D721Med (cell line): ENCODE measurements around the gene INPP5A.

ENCODE experiments used
- DNase-seq: peaks from one replicate; pipeline ENCODE4 v3.0.0; 2011; ENCODE audit warnings: low spot score; ENCODE audit not compliant: insufficient read length
- FAIRE-seq: peaks from 2 replicates; lab custom pipeline; 2011; peaks lifted over from hg19 to GRCh38; lab: Jason Lieb, UNC
- TF ChIP-seq, protein P1 (sequence below): IDR thresholded peaks from 2 replicates; pipeline ENCODE4 v1.5.1; 2012; ENCODE audit warnings: mild to moderate bottlenecking, control low read depth; ENCODE audit not compliant: insufficient read depth; ENCODE audit errors: missing control alignments

The INPP5A gene

DNA sequence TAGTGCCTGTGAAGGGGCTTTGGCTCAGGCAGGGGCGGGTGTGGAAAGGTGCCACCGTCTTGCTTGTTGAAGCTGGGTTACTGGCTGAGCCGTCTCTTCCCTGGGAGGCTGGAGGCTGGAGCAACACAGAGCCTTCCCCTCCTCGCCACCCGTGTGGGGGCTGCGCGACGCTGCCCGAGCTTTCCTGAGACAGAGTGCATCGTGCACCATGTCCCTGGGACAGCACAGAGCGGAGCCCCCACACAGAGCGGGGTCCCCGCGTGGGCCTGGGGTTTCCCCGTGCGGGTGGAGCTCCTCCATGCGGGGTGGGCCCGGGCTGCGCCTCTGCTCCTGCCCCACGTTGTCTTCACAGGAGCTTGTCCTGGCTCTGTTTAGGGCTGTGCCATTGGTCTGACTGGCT lies 69.9 kb downstream of the INPP5A start:
- no peak for FAIRE-seq
- no peak for DNase-seq
- TF ChIP-seq, protein P1, sequence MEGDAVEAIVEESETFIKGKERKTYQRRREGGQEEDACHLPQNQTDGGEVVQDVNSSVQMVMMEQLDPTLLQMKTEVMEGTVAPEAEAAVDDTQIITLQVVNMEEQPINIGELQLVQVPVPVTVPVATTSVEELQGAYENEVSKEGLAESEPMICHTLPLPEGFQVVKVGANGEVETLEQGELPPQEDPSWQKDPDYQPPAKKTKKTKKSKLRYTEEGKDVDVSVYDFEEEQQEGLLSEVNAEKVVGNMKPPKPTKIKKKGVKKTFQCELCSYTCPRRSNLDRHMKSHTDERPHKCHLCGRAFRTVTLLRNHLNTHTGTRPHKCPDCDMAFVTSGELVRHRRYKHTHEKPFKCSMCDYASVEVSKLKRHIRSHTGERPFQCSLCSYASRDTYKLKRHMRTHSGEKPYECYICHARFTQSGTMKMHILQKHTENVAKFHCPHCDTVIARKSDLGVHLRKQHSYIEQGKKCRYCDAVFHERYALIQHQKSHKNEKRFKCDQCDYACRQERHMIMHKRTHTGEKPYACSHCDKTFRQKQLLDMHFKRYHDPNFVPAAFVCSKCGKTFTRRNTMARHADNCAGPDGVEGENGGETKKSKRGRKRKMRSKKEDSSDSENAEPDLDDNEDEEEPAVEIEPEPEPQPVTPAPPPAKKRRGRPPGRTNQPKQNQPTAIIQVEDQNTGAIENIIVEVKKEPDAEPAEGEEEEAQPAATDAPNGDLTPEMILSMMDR, result no peak

DNA sequence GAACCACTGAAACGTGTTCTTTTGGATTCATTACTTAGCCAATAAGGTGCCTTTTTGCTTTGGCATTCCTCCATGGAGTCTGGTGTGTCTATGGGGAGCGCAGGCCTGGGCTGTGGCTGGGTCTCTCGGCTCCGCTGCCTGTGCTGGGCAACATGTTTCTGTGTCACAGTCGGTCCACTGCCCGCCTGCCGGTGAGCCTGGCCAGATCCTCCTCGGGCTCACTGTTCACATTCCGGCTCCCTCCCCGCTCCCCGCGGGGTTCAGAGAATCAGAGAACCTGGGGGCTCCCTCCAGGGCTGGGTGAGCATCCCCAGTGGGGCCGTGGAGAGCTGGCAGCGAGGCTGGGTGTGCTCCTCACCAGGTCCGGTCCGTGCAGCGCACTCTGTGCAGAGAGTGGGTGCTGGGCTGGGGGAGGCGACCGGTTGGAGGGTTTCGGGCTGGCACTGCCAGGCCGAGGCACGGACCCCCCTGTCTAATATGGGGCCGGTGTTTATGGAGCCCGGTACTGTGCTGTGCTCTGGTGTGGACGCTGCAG lies 70.4 kb downstream of the INPP5A start:
- DNase-seq (no peak), FAIRE-seq (no peak)
- TF ChIP-seq, protein P1, result no peak

DNA sequence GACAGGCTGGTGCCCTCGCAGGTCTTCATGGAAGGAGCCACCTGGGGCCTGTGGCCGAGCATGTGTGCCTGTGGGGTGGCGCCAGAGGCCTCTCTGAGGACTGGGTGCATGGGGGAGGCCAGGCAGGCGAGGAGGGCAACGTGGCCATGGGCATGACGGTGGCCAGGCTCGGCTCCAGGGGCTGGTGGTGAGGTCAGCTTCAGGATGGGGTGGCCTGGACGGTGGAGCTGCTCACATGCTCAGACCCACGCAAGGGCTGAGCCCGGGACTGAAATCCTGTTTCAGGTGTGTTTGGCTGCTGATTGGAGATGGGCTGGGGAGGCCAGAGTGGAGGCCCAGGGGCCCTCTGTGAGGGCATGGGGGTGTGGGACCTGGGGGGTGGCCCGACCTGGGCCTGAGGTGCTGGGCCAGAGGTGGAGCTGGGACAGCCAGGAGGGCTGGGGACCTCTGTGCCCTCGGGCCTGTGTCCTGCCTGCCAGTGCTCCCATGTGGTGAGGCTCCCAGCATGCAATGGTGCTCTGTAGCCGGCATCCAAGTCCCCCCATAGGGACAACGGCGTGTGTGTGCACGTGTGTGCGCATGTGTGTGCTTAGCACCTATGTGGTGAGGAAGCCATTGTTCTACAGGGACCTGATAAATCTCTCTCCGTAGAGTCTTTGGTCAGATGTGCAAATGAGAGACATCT lies 71.1 kb downstream of the INPP5A start:
- no peak for FAIRE-seq
- no peak for DNase-seq
- TF ChIP-seq, protein P1, result no peak

DNA sequence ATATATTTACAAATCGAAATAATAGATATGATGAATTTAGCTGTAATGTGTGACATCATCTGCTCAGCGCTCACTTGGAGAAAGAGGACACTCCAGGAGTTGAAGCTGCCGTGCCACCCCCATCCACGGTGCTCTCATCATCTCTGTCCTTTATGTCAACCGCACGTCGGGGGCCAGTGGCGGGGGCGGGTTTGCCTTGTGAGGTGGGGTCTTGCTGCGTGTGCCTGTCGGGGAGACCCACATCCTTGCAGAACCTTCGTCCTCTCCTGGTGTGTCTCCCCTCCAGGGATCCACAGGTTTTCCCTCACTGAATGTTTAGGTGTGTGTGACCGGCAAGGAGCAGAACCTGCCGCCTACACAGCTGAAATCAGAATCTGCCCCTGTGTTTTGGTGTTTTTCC lies 71.6 kb downstream of the INPP5A start:
- TF ChIP-seq, protein P1, result no peak
- no peak for FAIRE-seq

DNA sequence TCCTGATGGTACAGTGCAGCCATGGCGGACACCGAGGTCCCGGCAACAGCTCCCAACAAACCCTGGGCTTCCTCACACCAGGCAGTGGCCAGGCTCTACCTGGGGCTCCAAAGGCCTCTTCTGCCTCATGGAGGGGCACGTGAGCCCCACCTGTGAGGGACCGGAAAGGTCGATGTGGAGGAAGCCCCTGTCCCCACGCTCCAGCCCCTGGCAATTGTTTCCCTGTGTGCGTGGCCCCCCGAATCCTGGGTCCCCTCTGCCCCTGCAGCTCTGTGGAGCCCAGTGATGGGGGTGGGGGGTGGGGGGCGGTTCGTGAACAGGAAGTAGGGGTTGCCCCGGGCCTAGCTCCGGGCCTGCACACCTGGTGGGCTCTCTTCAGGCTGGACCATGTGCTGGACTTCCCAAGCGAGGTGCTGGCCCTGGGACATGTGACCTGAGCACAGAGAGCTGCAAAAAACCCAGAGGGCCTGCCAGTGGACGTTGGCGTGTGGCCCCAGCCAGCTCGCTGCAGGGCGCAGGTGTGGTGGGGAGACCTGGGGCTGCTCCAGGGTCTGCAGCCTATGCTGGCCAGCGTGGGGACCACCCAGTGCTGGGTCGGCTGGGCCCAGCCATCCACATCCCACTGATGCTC lies 72.6 kb downstream of the INPP5A start:
- TF ChIP-seq, protein P1, result no peak
- DNase-seq (no peak), FAIRE-seq (no peak)

More for the DNA sequence above, 71.6 kb downstream of the INPP5A start:
- DNase-seq, result no peak

DNA sequence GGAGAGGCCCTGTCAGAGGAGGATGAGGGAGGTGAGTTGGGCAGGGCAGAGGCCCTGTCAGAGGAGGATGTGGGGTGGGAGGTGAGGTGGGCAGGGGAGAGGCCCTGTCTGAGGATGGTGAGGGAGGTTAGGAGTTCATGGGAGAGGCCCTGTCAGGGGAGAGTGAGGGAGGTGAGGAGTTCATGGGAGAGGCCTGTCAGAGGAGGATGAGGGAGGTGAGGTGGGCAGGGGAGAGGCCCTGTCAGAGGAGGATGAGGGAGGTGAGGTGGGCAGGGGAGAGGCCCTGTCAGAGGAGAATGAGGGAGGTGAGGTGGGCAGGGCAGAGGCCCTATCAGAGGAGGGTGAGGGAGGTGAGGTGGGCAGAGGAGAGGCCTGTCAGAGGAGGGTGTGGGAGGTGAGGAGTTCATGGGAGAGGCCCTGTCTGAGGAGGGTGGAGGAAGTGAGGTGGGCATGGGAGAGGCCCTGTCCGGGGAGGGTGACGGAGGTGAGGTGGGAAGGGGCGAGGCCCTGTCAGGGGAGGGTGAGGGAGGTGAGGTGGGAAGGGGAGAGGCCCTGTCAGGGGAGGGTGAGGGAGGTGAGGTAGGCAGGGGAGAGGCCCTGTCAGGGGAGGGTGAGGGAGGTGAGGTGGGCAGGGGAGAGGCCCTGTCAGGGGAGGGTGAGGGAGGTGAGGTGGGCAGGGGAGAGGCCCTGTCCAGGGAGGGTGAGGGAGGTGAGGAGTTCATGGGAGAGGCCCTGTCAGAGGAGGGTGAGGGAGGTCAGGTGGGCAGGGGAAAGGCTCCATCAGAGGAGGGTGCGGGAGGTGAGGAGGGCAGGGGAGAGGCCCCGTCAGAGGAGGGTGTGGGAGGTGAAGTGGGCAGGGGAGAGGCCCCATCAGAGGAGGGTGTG lies 73.7 kb downstream of the INPP5A start:
- FAIRE-seq, result no peak
- DNase-seq, result no peak
- TF ChIP-seq, protein P1, result no peak
